Tibial artery (tissue), 4 donors: Measurements from ENCODE around the gene MICAL3.

Experiments
- DNase-seq, 2 donors: peaks; one replicate each; pipeline ENCODE4 v3.0.0-alpha.2; 2019
- H3K27ac ChIP-seq, 2 donors: fragments of 200-600 bp; sonication (generic) in 1 of 2; 1 replicate in 1 of 2; 2 replicates in 1 of 2; pipeline ENCODE4 v1.5.1; 2018 to 2019; ENCODE audit warnings: mild to moderate bottlenecking in 1 of 2
- H3K27me3 ChIP-seq, 2 donors: fragments of 200-600 bp; sonication (generic) in 1 of 2; one replicate each; pipeline versions ENCODE4 v1.5.1 to v1.6.0; 2016 to 2019
- H3K36me3 ChIP-seq, 3 donors: fragments of 200-600 bp; sonication (generic) in 2 of 3; one replicate each; pipeline ENCODE4 v1.5.1; 2016 to 2019; ENCODE audit warnings: mild to moderate bottlenecking in 2 of 3
- H3K4me1 ChIP-seq, 4 donors: fragments of 200-600 bp; sonication (generic) in 2 of 4; 1 replicate in 3 of 4; 2 replicates in 1 of 4; pipeline ENCODE4 v1.5.1; 2016 to 2019
- H3K4me3 ChIP-seq, 2 donors: fragments of 200-600 bp; sonication (generic) in 1 of 2; 1 replicate in 1 of 2; 2 replicates in 1 of 2; pipeline ENCODE4 v1.5.1; 2018 to 2019; ENCODE audit warnings: mild to moderate bottlenecking in 2 of 2
- H3K9me3 ChIP-seq, 3 donors: fragments of 200-600 bp; sonication (generic) in 1 of 3; one replicate each; pipeline ENCODE4 v1.5.1; 2016 to 2019
- intact Hi-C: fragments of 100-400 bp; cut with DNase I; formaldehyde crosslinking; loops from one replicate; pipeline ENCODE4 v1.15.0; 2023; ENCODE audit warnings: low total_unique reads
- TF ChIP-seq, protein P1 (sequence below), 2 experiments: fragments of 200-600 bp in 1 of 2; fragments of 450-650 bp in 1 of 2; IDR thresholded peaks; one replicate each; pipeline ENCODE4 v1.5.1; 2017 to 2019; ENCODE audit warnings: antibody characterized with exemption in 2 of 2, mild to moderate bottlenecking in 1 of 2, moderate library complexity in 1 of 2

The MICAL3 gene

DNA sequence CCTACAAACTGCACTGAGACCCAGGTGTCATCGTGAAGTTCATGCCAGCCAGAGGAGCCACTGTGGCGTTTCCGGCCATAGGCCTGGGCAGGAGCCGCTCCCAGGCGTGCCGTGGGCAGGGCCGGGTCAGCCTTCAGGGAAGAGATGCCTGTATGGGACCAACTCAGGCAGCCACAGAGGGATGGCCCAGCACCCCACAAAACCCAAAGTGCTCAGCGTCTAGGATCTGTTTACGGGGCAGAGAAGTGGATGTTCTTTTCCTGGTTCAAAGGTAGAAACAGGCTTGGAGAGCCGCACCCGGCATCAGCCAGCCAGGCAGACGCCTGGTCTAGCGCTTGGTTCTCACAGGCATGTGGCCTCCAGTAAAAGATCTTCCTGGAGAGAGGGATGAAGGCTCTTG lies 241.7 kb downstream of the MICAL3 start:
- Histone ChIP-seq H3K27ac (no peak overlapping the region), H3K4me3 (no peak overlapping the region), H3K4me1 (peaks cover 0 to 27% (median 12%) of the 10 kb centered on the region in 4 donors), H3K27me3 (peaks cover 0 to 14% of the 10 kb centered on the region in 2 donors), H3K9me3 (no peaks in the 10 kb centered on the region), H3K36me3 (peaks cover 0 to under 1% (median 0%) of the 10 kb centered on the region in 3 donors)
- TF ChIP-seq, protein P1, sequence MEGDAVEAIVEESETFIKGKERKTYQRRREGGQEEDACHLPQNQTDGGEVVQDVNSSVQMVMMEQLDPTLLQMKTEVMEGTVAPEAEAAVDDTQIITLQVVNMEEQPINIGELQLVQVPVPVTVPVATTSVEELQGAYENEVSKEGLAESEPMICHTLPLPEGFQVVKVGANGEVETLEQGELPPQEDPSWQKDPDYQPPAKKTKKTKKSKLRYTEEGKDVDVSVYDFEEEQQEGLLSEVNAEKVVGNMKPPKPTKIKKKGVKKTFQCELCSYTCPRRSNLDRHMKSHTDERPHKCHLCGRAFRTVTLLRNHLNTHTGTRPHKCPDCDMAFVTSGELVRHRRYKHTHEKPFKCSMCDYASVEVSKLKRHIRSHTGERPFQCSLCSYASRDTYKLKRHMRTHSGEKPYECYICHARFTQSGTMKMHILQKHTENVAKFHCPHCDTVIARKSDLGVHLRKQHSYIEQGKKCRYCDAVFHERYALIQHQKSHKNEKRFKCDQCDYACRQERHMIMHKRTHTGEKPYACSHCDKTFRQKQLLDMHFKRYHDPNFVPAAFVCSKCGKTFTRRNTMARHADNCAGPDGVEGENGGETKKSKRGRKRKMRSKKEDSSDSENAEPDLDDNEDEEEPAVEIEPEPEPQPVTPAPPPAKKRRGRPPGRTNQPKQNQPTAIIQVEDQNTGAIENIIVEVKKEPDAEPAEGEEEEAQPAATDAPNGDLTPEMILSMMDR (IDR thresholded peaks at IDR 0.05), result no peak
- intact Hi-C loops, result loop anchor here (10.0 kb wide), 1 partner anchor 228 kb away; no protein-coding TSS in a partner anchor
- DNase-seq, result no peak

DNA sequence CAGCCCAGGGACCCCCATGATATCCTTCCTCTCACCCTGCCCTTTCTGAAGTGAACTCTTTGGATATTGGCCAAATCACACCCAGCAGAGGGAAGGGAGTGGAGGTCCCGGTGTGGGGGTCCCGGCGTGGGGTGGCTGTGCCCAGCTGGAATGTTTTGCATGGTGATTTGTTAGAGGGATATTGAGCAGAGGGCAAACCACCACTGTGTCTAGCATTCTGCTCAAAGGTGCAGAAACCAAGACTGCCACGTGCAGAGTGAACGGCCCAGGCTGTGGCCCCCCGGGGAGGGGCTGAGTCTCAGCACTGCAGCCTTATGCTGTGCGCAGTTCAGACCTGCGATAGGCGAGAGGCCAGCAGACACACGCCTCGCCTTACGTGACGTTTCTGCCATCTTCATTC lies 242.2 kb downstream of the MICAL3 start:
- Histone ChIP-seq H3K27ac (no peak overlapping the region), H3K36me3 (no peaks in the 10 kb centered on the region), H3K4me1 (peaks cover 0 to 27% (median 12%) of the 10 kb centered on the region in 4 donors), H3K4me3 (no peak overlapping the region), H3K27me3 (peaks cover 0 to 14% of the 10 kb centered on the region in 2 donors), H3K9me3 (no peaks in the 10 kb centered on the region)
- intact Hi-C loops, result loop anchor here (10.0 kb wide), 1 partner anchor 227 kb away; no protein-coding TSS in a partner anchor
- DNase-seq, result no peak
- TF ChIP-seq, protein P1 (IDR thresholded peaks at IDR 0.05), result no peak

DNA sequence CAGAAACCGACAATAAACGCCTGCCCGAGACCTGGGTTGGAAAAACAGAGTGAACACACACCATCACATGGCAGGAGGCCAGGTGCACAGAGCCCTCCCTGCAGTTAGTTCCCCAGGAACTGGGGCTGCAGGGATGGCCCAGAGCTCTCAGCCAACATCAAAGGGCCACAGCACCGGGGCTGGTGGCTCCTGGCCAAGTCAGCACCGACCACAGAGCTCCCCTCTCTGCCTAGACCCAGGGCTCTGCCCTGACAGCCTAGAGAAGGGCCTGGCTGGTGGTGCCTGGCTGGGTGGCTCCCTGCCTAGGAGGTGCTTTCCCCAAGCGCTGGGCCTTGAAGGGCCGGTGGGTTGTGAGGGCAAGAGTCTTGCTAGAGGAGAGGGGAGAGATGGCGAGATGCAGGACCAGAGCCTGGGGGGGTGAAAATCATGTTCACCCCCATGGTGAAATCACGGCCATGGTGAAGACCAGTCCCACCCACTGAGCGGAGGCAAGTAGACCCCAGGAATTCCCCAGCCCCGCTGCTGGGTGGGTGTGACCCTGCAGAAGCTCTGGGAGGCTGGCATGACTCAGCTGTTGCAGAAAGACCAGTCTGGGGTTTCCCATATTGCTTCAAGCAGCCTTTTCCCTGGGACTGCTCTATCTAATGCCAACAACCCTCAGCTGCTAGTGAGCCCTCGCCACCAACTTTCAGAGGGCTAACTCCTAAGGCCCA lies 242.9 kb downstream of the MICAL3 start:
- TF ChIP-seq, protein P1 (IDR thresholded peaks at IDR 0.05), result no peak
- Histone ChIP-seq H3K27me3 (peaks cover 0 to 14% of the 10 kb centered on the region in 2 donors), H3K4me1 (peaks cover 0 to 27% (median 12%) of the 10 kb centered on the region in 4 donors), H3K36me3 (no peaks in the 10 kb centered on the region), H3K27ac (no peak overlapping the region), H3K9me3 (no peaks in the 10 kb centered on the region), H3K4me3 (no peak overlapping the region)
- intact Hi-C loops, result loop anchor here (10.0 kb wide), 1 partner anchor 227 kb away; no protein-coding TSS in a partner anchor
- no peak for DNase-seq

DNA sequence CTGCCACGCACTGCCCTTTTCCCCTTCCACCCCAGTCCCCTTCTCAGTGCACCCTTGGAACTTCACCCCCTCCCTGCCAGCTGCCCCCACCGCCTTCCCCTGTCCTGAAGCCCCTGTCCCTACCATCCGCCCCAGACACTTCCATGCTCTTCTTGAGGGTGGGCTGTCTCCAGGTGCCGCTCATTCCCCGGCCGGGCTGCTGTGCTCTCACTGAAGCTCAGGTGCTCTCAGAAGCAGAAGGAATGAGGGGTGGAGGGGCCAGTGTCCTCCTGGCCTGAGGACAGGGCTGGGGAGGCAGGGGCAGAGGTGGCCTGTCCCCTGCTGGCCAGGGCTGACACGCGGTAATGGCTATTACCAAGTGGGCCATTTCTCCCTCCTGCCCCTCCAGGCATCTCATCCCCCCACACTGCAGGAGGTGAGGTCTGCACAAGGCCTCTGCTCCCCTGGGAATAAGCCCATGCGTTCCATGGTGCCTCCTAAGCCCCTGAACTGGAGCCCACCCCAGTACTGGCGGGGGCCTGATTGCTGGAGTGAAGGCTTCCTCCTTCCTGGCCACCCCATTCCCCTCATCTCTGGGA lies 243.5 kb downstream of the MICAL3 start:
- no peak overlapping the region for H3K4me3 ChIP-seq
- no peak overlapping the region for H3K27ac ChIP-seq
- H3K27me3 ChIP-seq, result peaks cover 0 to 15% of the 10 kb centered on the region in 2 donors
- H3K36me3 ChIP-seq, result no peaks in the 10 kb centered on the region
- intact Hi-C loops, result loop anchor here (10.0 kb wide), 1 partner anchor 226 kb away; no protein-coding TSS in a partner anchor
- TF ChIP-seq, protein P1 (IDR thresholded peaks at IDR 0.05), result no peak
- H3K4me1 ChIP-seq, result peaks cover 0 to 27% (median 12%) of the 10 kb centered on the region in 4 donors
- H3K9me3 ChIP-seq, result no peaks in the 10 kb centered on the region
- DNase-seq, result no peak

DNA sequence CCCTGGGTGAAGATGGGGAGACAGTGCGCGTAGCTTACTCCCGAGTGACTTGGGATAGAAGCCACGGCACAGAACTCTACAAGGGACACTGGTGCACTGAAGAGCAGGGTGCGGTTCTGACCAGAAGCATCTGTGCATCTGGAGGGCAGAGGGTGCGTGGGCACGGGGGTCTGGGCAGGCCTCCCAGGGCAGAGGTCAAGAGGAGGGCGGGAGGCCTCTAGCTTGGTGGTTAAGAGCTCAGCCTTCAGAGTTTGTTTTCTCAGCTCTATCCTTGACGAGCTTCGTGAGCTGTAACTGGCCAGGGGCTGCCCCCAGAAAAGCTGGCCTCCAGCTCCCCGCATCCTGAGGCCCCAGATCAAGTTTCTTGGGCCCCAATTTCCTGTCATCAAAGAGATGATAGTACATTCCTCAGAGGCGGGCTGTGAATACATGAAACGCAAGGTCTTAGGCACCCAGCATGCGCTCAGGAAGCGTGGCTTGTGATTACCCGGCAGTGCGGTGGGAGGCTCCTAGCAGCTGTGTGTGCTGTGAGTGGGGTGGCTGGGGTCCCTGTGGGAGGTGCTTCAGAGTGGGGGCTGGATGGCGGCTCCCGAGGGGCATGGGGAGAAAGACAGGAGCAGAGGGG lies 244.1 kb downstream of the MICAL3 start:
- Histone ChIP-seq H3K4me1 (peaks cover 0 to 27% (median 12%) of the 10 kb centered on the region in 4 donors), H3K36me3 (no peaks in the 10 kb centered on the region), H3K27me3 (peaks cover 0 to 21% of the 10 kb centered on the region in 2 donors), H3K27ac (no peak overlapping the region), H3K9me3 (no peaks in the 10 kb centered on the region), H3K4me3 (no peak overlapping the region)
- TF ChIP-seq, protein P1 (IDR thresholded peaks at IDR 0.05), result no peak
- intact Hi-C loops, result loop anchor here (10.0 kb wide), 1 partner anchor 225 kb away; no protein-coding TSS in a partner anchor
- DNase-seq, result no peak
